SK-N-SH treated with all-trans-retinoic acid at 6 μM for 48 hours (cell line): ENCODE results near the gene MICAL1.

Experiments
- OSR1 ChIP-seq: fragments of 250-450 bp; sonication (Bioruptor Pico); IDR thresholded peaks from 2 replicates; pipeline ENCODE4 v1.8.0; 2022; ENCODE audit warnings: moderate library complexity, mild to moderate bottlenecking, inconsistent platforms
- TOX ChIP-seq: fragments of 250-450 bp; sonication (Bioruptor Pico); IDR thresholded peaks from 2 replicates; pipeline ENCODE4 v1.8.0; 2021; ENCODE audit warnings: mild to moderate bottlenecking, moderate library complexity, borderline replicate concordance

DNA sequence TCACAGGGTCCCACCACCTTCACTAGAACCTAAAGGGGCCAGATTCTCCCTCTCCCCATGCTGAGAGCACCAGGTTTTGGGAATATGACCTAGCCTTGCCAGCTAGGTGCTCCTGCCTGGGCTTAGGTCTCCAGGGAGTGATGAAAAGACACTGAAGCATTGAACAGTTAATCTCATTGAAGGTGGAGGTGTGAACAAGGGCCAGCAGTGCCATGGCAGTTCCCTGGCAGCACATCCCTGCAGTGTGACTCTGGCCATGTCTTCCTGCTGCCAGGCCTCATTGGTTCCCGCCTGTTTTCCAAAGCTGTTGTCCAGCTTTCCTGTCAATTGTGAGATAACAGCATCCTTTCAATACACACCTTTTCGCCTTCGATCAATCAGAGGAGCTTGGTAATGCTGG, 26.1 kb downstream of the MICAL1 start:
- no peak for TF ChIP-seq OSR1 (CRISPR knock-in tag)
- no peak for TF ChIP-seq TOX (CRISPR knock-in tag)
